HG03521 (cell line): Measurements from ENCODE around the gene ZNF277.
"Not testable (repeated sequence)": the region's sequence is repeated elsewhere in the genome, so short reads cannot be mapped to it uniquely, and the experiment has no call there.

Experiments used
- ATAC-seq: cut with Tn5 transposase; IDR thresholded peaks from one replicate; pipeline ENCODE4 v1.9.1; 2021; ENCODE audit warnings: mild to moderate bottlenecking, moderate library complexity; ENCODE audit not compliant: unreplicated experiment

ZNF277 gene

GRCh38 chr7:112383671-112384417 is 177.3 kb downstream of the ZNF277 start:
- ATAC-seq: no peak

- no peak for ATAC-seq
Observed at GRCh38 chr7:112385516-112385915, 179.0 kb downstream of the ZNF277 start.

- no peak for ATAC-seq
Observed at GRCh38 chr7:112386619-112387018, 180.1 kb downstream of the ZNF277 start.

GRCh38 chr7:112390167-112390566 is 183.7 kb downstream of the ZNF277 start:
- no peak for ATAC-seq

GRCh38 chr7:112391079-112391821 is 184.8 kb downstream of the ZNF277 start:
- not testable (repeated sequence) for ATAC-seq

- not testable (repeated sequence) for ATAC-seq
Observed at GRCh38 chr7:112391841-112392286, 185.4 kb downstream of the ZNF277 start.
